Trophoblast cell (in vitro differentiated cells and primary cell): ENCODE data around the gene CXCL5.

ENCODE experiments used
- DNase-seq, 2 donors: peaks; one replicate each; pipeline ENCODE4 v3.0.0-alpha.2; 2016
- H2AFZ ChIP-seq: 2 replicates; pipeline ENCODE4 v1.6.1; 2013; ENCODE audit warnings: low read length, moderate library complexity, mild to moderate bottlenecking; ENCODE audit not compliant: insufficient read depth, poor library complexity
- H2AK5ac ChIP-seq: 2 replicates; pipeline ENCODE4 v1.6.1; 2013; ENCODE audit warnings: mild to moderate bottlenecking, low read length
- H2BK120ac ChIP-seq: 2 replicates; pipeline ENCODE4 v1.6.1; 2013; ENCODE audit warnings: low read length, mild to moderate bottlenecking, moderate library complexity; ENCODE audit not compliant: insufficient read depth, poor library complexity
- H2BK12ac ChIP-seq: 2 replicates; pipeline ENCODE4 v1.6.1; 2013; ENCODE audit warnings: mild to moderate bottlenecking, low read length, moderate library complexity
- H2BK5ac ChIP-seq: 2 replicates; pipeline ENCODE4 v1.6.1; 2013; ENCODE audit warnings: low read length, low read depth, moderate library complexity, mild to moderate bottlenecking; ENCODE audit not compliant: poor library complexity
- H3K14ac ChIP-seq: 2 replicates; pipeline ENCODE4 v1.6.1; 2013; ENCODE audit warnings: mild to moderate bottlenecking, low read length
- H3K18ac ChIP-seq: 2 replicates; pipeline ENCODE4 v1.6.1; 2013; ENCODE audit warnings: mild to moderate bottlenecking, low read length
- H3K23ac ChIP-seq: 2 replicates; pipeline ENCODE4 v1.6.1; 2013; ENCODE audit warnings: low read length
- H3K27ac ChIP-seq: 2 replicates; pipeline ENCODE4 v1.5.1; 2013; ENCODE audit warnings: low read depth, mild to moderate bottlenecking, inconsistent platforms, low read length, moderate library complexity
- H3K27me3 ChIP-seq: 2 replicates; pipeline ENCODE4 v1.6.1; 2013; ENCODE audit warnings: inconsistent platforms, mild to moderate bottlenecking, low read length, moderate library complexity; ENCODE audit not compliant: insufficient read depth
- H3K36me3 ChIP-seq, 2 experiments: 1 replicate in 1 of 2; 2 replicates in 1 of 2; pipeline ENCODE4 v1.6.1; 2013; ENCODE audit warnings: low read length in 2 of 2, mild to moderate bottlenecking in 2 of 2, moderate library complexity in 1 of 2; ENCODE audit not compliant: insufficient read depth in 2 of 2, control insufficient read depth in 1 of 2
- H3K4ac ChIP-seq: 2 replicates; pipeline ENCODE4 v1.6.1; 2013; ENCODE audit warnings: low read depth, mild to moderate bottlenecking, low read length, moderate library complexity
- H3K4me1 ChIP-seq, 2 experiments: 1 replicate in 1 of 2; 2 replicates in 1 of 2; pipeline ENCODE4 v1.6.1; 2013; ENCODE audit warnings: low read length in 2 of 2, mild to moderate bottlenecking in 2 of 2, moderate library complexity in 1 of 2; ENCODE audit not compliant: insufficient read depth in 2 of 2, control insufficient read depth in 1 of 2
- H3K4me2 ChIP-seq: 2 replicates; pipeline ENCODE4 v1.6.1; 2013; ENCODE audit warnings: inconsistent platforms, mild to moderate bottlenecking, low read length, moderate library complexity
- H3K4me3 ChIP-seq: 2 replicates; pipeline ENCODE4 v1.5.1; 2013; ENCODE audit warnings: mild to moderate bottlenecking, low read depth, low read length, inconsistent platforms
- H3K79me1 ChIP-seq: one replicate; pipeline ENCODE4 v1.6.1; 2013; ENCODE audit warnings: low read length
- H3K79me2 ChIP-seq: 2 replicates; pipeline ENCODE4 v1.6.1; 2013; ENCODE audit warnings: low read length, mild to moderate bottlenecking; ENCODE audit not compliant: control insufficient read depth, insufficient read depth, poor library complexity
- H3K9ac ChIP-seq: 2 replicates; pipeline ENCODE4 v1.6.1; 2013; ENCODE audit warnings: mild to moderate bottlenecking, low read length
- H3K9me3 ChIP-seq: 2 replicates; pipeline ENCODE4 v1.6.1; 2013; ENCODE audit warnings: low read depth, mild to moderate bottlenecking, control low read depth, inconsistent platforms, low read length; ENCODE audit not compliant: insufficient read depth
- H4K12ac ChIP-seq: 2 replicates; pipeline ENCODE4 v1.6.1; 2013; ENCODE audit warnings: low read depth, mild to moderate bottlenecking, low read length, moderate library complexity
- H4K8ac ChIP-seq: 2 replicates; pipeline ENCODE4 v1.6.1; 2013; ENCODE audit warnings: low read depth, mild to moderate bottlenecking, low read length, moderate library complexity
- H4K91ac ChIP-seq: one replicate; pipeline ENCODE4 v1.6.1; 2013; ENCODE audit warnings: low read depth, mild to moderate bottlenecking, low read length, moderate library complexity
- WGBS: extraction: QIAGEN DNeasy Blood & Tissue Kit; methylation state at CpG from one replicate; pipeline ENCODE4 v1.1.7; 2013; ENCODE audit warnings: missing lambda C conversion rate; ENCODE audit not compliant: insufficient read length, insufficient coverage; ENCODE audit errors: extremely low coverage; 5-methylcytosine and 5-hydroxymethylcytosine counted together

Gene CXCL5

GRCh38 chr4:74000301-74000700 lies 1.8 kb upstream of the CXCL5 start:
- Histone ChIP-seq H3K9ac (no peak overlapping the region), H2BK12ac (no peak overlapping the region), H2AFZ (no peak overlapping the region), H4K12ac (no peak overlapping the region), H3K14ac (no peak overlapping the region), H3K4me2 (no peak overlapping the region), H3K36me3 (no peaks in the 10 kb centered on the region), H2BK120ac (no peak overlapping the region), H2BK5ac (no peak overlapping the region), H3K4ac (no peak overlapping the region), H3K4me3 (no peak overlapping the region), H3K23ac (no peak overlapping the region), H3K27me3 (no peaks in the 10 kb centered on the region), H3K79me1 (no peaks in the 10 kb centered on the region), H4K91ac (no peak overlapping the region), H2AK5ac (no peak overlapping the region), H3K79me2 (no peaks in the 10 kb centered on the region), H4K8ac (no peak overlapping the region), H3K18ac (no peak overlapping the region), H3K9me3 (no peaks in the 10 kb centered on the region), H3K27ac (no peak overlapping the region), H3K4me1 (peaks cover 0 to 8% of the 10 kb centered on the region in 2 experiments)
- no CpG with 5 or more reads among the region's 6 CpGs for WGBS
- DNase-seq, result no peak

- H3K9me3 ChIP-seq, result peaks cover 2% of the 10 kb centered on the region
- DNase-seq, result no peak
- no peak overlapping the region for H3K4me3 ChIP-seq
- no peak overlapping the region for H3K23ac ChIP-seq
- no peak overlapping the region for H3K18ac ChIP-seq
- no peak overlapping the region for H2AFZ ChIP-seq
- no peak overlapping the region for H4K91ac ChIP-seq
- H4K12ac ChIP-seq, result no peak overlapping the region
- no peaks in the 10 kb centered on the region for H3K4me1 ChIP-seq
- H3K27me3 ChIP-seq, result no peaks in the 10 kb centered on the region
- no peak overlapping the region for H3K4ac ChIP-seq
- no CpG with 5 or more reads among the region's 1 CpG for WGBS
- H3K27ac ChIP-seq, result no peak overlapping the region
- no peak overlapping the region for H2BK5ac ChIP-seq
- H3K14ac ChIP-seq, result no peak overlapping the region
- no peak overlapping the region for H2AK5ac ChIP-seq
- no peak overlapping the region for H2BK12ac ChIP-seq
- H3K9ac ChIP-seq, result no peak overlapping the region
- H3K79me2 ChIP-seq, result no peaks in the 10 kb centered on the region
- no peak overlapping the region for H2BK120ac ChIP-seq
- no peaks in the 10 kb centered on the region for H3K36me3 ChIP-seq
- H3K79me1 ChIP-seq, result no peaks in the 10 kb centered on the region
- no peak overlapping the region for H4K8ac ChIP-seq
- no peak overlapping the region for H3K4me2 ChIP-seq
Observed at GRCh38 chr4:73992050-73992449, 6.4 kb downstream of the CXCL5 start.

- H4K12ac ChIP-seq, result no peak overlapping the region
- no peaks in the 10 kb centered on the region for H3K79me1 ChIP-seq
- H3K9me3 ChIP-seq, result peaks cover 2% of the 10 kb centered on the region
- no peak overlapping the region for H2BK5ac ChIP-seq
- no peak overlapping the region for H2AFZ ChIP-seq
- H2BK120ac ChIP-seq, result no peak overlapping the region
- H3K4me2 ChIP-seq, result no peak overlapping the region
- H3K4ac ChIP-seq, result no peak overlapping the region
- H3K18ac ChIP-seq, result no peak overlapping the region
- H3K79me2 ChIP-seq, result no peaks in the 10 kb centered on the region
- H2BK12ac ChIP-seq, result no peak overlapping the region
- no peak for DNase-seq
- no peaks in the 10 kb centered on the region for H3K4me1 ChIP-seq
- H3K14ac ChIP-seq, result no peak overlapping the region
- no peak overlapping the region for H4K91ac ChIP-seq
- no peak overlapping the region for H3K27ac ChIP-seq
- no peaks in the 10 kb centered on the region for H3K27me3 ChIP-seq
- H2AK5ac ChIP-seq, result no peak overlapping the region
- H4K8ac ChIP-seq, result no peak overlapping the region
- H3K9ac ChIP-seq, result no peak overlapping the region
- H3K36me3 ChIP-seq, result no peaks in the 10 kb centered on the region
- H3K23ac ChIP-seq, result no peak overlapping the region
- WGBS, result no CpG with 5 or more reads among the region's 1 CpG
- no peak overlapping the region for H3K4me3 ChIP-seq
Observed at GRCh38 chr4:73991742-73992000, 6.8 kb downstream of the CXCL5 start.

GRCh38 chr4:73990988-73991741 lies 7.3 kb downstream of the CXCL5 start:
- no peak overlapping the region for H2BK120ac ChIP-seq
- H3K79me1 ChIP-seq, result no peaks in the 10 kb centered on the region
- no peak overlapping the region for H3K4ac ChIP-seq
- no peak overlapping the region for H3K27ac ChIP-seq
- H3K27me3 ChIP-seq, result no peaks in the 10 kb centered on the region
- H3K4me2 ChIP-seq, result no peak overlapping the region
- H3K14ac ChIP-seq, result no peak overlapping the region
- no peaks in the 10 kb centered on the region for H3K4me1 ChIP-seq
- no peak overlapping the region for H2AK5ac ChIP-seq
- H3K36me3 ChIP-seq, result no peaks in the 10 kb centered on the region
- no peak overlapping the region for H3K23ac ChIP-seq
- DNase-seq, result no peak
- H3K79me2 ChIP-seq, result no peaks in the 10 kb centered on the region
- H3K9ac ChIP-seq, result no peak overlapping the region
- no peak overlapping the region for H3K18ac ChIP-seq
- peaks cover 2% of the 10 kb centered on the region for H3K9me3 ChIP-seq
- no peak overlapping the region for H2AFZ ChIP-seq
- no CpG with 5 or more reads among the region's 9 CpGs for WGBS
- H2BK12ac ChIP-seq, result no peak overlapping the region
- H4K12ac ChIP-seq, result no peak overlapping the region
- H4K91ac ChIP-seq, result no peak overlapping the region
- no peak overlapping the region for H2BK5ac ChIP-seq
- no peak overlapping the region for H4K8ac ChIP-seq
- H3K4me3 ChIP-seq, result no peak overlapping the region
